Measurements from ENCODE around the gene LGR5. TPM values are rescaled to one million over a fixed set of nuclear protein-coding genes. Genes with fewer than 3 reads are reported as not detected.

Gene LGR5
- total RNA-seq, 1 donor: under 0.01 TPM

DNA sequence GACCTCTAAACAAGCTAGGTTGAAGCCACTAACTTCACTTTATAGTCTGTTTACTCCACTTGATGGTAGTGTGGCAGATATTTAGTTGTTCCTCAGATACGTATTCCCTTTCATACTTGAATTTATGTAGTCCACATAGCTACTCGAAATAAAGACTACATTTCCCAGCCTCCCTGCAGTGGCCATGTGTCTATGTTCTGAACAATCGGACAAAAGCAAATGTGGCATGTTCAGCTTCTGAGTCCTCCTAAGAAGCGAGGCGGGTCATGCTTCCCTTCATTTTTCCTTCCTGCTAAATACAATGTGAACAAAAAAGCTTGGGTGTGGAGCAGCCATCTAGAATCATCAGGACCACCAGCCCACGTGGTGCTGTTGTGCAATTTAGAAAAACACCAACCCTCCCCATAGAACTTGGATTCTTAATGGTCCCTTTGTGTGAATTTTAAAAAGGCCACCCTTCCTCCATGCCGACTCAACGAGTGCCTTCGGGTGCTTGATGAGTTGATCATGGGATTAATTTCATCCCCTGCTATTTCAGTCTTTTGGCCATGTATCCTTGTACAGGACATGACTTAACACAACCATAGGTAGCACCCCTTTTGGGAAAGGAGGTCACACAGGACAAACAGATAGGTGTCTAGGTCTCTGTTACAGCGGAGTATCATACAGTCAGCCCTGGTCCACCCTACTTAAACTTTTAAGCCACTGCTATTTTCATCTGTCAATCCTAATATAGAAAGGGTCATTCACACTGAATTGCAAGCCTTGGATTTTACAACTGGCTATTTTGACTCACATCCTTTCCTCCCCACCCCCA, 163.4 kb downstream of the LGR5 start:
- Histone ChIP-seq H3K9me3 (ENCODE audit: low read depth, low read length) (no peaks in the 10 kb centered on the region), H4K20me1 (ENCODE audit: insufficient read depth, low read length) (peaks cover 6% of the 10 kb centered on the region), H3K27me3 (ENCODE audit: insufficient read depth, low read length) (no peaks in the 10 kb centered on the region), H3K27ac (ENCODE audit: low read depth, low read length) (no peak overlapping the region), H3K79me2 (ENCODE audit: insufficient read depth, low read length) (no peaks in the 10 kb centered on the region), H3K36me3 (ENCODE audit: insufficient read depth, low read length) (peaks cover 20% of the 10 kb centered on the region), H3K4me1 (ENCODE audit: insufficient read depth, low read length) (peaks cover 6% of the 10 kb centered on the region), H2AFZ (ENCODE audit: low read length) (no peak overlapping the region), H3K4me2 (ENCODE audit: insufficient read depth, low read length) (no peak overlapping the region), H3K4me3 (ENCODE audit: insufficient read depth, low read length) (no peak overlapping the region)
- TF ChIP-seq, protein P1, sequence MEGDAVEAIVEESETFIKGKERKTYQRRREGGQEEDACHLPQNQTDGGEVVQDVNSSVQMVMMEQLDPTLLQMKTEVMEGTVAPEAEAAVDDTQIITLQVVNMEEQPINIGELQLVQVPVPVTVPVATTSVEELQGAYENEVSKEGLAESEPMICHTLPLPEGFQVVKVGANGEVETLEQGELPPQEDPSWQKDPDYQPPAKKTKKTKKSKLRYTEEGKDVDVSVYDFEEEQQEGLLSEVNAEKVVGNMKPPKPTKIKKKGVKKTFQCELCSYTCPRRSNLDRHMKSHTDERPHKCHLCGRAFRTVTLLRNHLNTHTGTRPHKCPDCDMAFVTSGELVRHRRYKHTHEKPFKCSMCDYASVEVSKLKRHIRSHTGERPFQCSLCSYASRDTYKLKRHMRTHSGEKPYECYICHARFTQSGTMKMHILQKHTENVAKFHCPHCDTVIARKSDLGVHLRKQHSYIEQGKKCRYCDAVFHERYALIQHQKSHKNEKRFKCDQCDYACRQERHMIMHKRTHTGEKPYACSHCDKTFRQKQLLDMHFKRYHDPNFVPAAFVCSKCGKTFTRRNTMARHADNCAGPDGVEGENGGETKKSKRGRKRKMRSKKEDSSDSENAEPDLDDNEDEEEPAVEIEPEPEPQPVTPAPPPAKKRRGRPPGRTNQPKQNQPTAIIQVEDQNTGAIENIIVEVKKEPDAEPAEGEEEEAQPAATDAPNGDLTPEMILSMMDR (IDR thresholded peaks at IDR 0.05; ENCODE audit: extremely low read depth, low read depth, low read length): no peak
- no peak for DNase-seq (ENCODE audit: insufficient read length, low spot score, missing footprints)

DNA sequence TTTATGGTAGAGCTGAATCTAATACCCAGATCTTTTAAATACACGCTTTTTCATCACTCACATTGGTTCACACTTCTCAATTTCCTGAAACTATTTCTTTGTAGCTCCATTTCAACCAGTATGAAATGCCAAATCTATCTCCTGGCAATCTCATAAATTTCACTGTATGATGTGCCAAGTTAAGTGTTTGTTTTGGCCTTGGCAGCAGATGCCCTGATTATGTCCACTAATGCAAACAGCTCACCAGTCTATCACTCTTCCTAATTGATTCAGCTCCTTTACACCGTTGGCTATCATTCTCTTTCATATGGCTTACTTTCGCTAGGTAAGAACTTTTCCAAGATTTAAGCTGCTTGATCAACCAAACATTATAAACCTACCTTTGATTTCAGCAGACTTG, 165.4 kb downstream of the LGR5 start:
- Histone ChIP-seq H2AFZ (ENCODE audit: low read length) (no peak overlapping the region), H3K79me2 (ENCODE audit: insufficient read depth, low read length) (no peaks in the 10 kb centered on the region), H3K4me2 (ENCODE audit: insufficient read depth, low read length) (no peak overlapping the region), H3K27me3 (ENCODE audit: insufficient read depth, low read length) (no peaks in the 10 kb centered on the region), H4K20me1 (ENCODE audit: insufficient read depth, low read length) (peaks cover 7% of the 10 kb centered on the region), H3K36me3 (ENCODE audit: insufficient read depth, low read length) (peaks cover 40% of the 10 kb centered on the region), H3K4me3 (ENCODE audit: insufficient read depth, low read length) (no peak overlapping the region), H3K4me1 (ENCODE audit: insufficient read depth, low read length) (peaks cover 6% of the 10 kb centered on the region), H3K9me3 (ENCODE audit: low read depth, low read length) (no peaks in the 10 kb centered on the region), H3K27ac (ENCODE audit: low read depth, low read length) (no peak overlapping the region)
- no peak for DNase-seq (ENCODE audit: insufficient read length, low spot score, missing footprints)
- TF ChIP-seq, protein P1 (IDR thresholded peaks at IDR 0.05; ENCODE audit: extremely low read depth, low read depth, low read length): no peak

DNA sequence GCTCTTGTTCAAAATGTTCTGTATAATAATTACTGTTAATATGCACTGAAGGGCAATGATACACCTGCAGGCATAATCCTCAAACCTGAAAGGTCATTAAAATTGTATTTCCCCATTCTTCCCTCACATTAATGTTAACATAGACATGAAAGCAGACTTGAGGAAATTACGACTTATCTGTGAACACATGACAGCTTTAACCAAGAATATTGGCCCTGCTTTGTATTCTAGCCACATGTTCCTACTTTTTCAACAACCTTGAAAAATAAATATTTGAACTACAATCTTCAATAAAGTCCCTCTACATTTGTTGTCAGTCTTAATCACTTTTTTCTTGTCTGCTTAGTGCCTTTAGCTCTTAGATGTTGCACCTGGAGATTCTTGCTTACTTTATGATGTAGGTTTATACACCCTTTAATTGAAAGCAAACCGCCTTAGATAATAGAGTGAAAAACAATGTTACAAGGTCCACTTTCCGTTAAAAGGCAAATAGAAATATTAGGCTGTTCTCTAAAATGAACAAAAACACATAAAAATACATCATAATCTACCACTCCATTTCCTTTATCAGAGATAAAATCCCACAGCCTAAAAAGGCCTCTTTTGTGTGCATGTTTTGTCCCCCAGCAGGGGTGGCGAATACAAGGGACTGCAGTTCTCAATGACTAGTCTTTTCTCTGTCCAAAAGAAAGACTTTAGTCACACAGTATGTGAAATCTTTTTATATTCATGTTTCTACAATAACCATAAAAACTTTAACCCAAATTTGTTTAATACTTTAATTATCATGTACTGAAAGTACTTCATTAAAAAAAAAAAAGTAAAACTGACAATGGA, 168.1 kb downstream of the LGR5 start:
- peaks cover 65% of the 10 kb centered on the region for H3K36me3 ChIP-seq (ENCODE audit: insufficient read depth, low read length)
- no peak for DNase-seq (ENCODE audit: insufficient read length, low spot score, missing footprints)

More for the DNA sequence above, 168.1 kb downstream of the LGR5 start:
- Histone ChIP-seq H3K4me2 (ENCODE audit: insufficient read depth, low read length) (no peak overlapping the region), H4K20me1 (ENCODE audit: insufficient read depth, low read length) (peaks cover 7% of the 10 kb centered on the region), H3K79me2 (ENCODE audit: insufficient read depth, low read length) (no peaks in the 10 kb centered on the region), H3K27me3 (ENCODE audit: insufficient read depth, low read length) (no peaks in the 10 kb centered on the region), H2AFZ (ENCODE audit: low read length) (no peak overlapping the region), H3K4me3 (ENCODE audit: insufficient read depth, low read length) (no peak overlapping the region), H3K9me3 (ENCODE audit: low read depth, low read length) (no peaks in the 10 kb centered on the region), H3K27ac (ENCODE audit: low read depth, low read length) (no peak overlapping the region), H3K4me1 (ENCODE audit: insufficient read depth, low read length) (peaks cover 6% of the 10 kb centered on the region)
- TF ChIP-seq, protein P1 (IDR thresholded peaks at IDR 0.05; ENCODE audit: extremely low read depth, low read depth, low read length): no peak
